Mucosa of descending colon (tissue), 3 donors: ENCODE results near the gene MTMR1. TPM values are rescaled to one million over a fixed set of nuclear protein-coding genes. Genes with fewer than 3 reads are reported as not detected.

Experiments
- ATAC-seq: fragments of 200-7000 bp; cut with Tn5 transposase; one replicate; pipeline ENCODE4 v1.9.1; 2020; ENCODE audit warnings: mild to moderate bottlenecking, moderate library complexity
- DNase-seq, 3 donors: peaks; one replicate each; pipeline ENCODE4 v3.0.0-alpha.2; 2020
- H3K36me3 ChIP-seq: fragments of 200-600 bp; one replicate; pipeline ENCODE4 v1.8.0; 2021; ENCODE audit warnings: low read depth, mild to moderate bottlenecking
- H3K4me1 ChIP-seq: fragments of 200-600 bp; one replicate; pipeline ENCODE4 v1.8.0; 2021; ENCODE audit warnings: low read depth, mild to moderate bottlenecking
- H3K4me3 ChIP-seq: fragments of 200-600 bp; one replicate; pipeline ENCODE4 v1.8.0; 2021; ENCODE audit warnings: mild to moderate bottlenecking
- H3K9me3 ChIP-seq: fragments of 200-600 bp; one replicate; pipeline ENCODE4 v1.8.0; 2021; ENCODE audit warnings: mild to moderate bottlenecking
- intact Hi-C, 2 donors: fragments of 100-400 bp; cut with DNase I in 1 of 2; cut with micrococcal nuclease in 1 of 2; formaldehyde crosslinking; loops; one replicate each; pipeline versions ENCODE4 v1.11.0 to v1.11.1; 2022; cut with DNase I, micrococcal nuclease
- total RNA-seq, 3 donors: library from RNA; stranded (reverse); fragmentation: NEBNext Ultra II Directional in 2 of 3; extraction: Animal tissue kit (Norgen Biotek cat#: 25700) in 2 of 3; gene quantifications; one replicate each; pipeline versions ENCODE4 v1.2.1 to v1.2.4, GENCODE V29; 2021 to 2023
- TF ChIP-seq, protein P1 (sequence below): fragments of 200-600 bp; IDR thresholded peaks from one replicate; pipeline ENCODE4 v1.8.0; 2022; ENCODE audit warnings: antibody characterized with exemption, mild to moderate bottlenecking
- donor health status: DM: no; HTN: no; CAD: no; lungs with moderate emphysema.
- donor health status: DM: no; HTN: no; CAD: no.
- donor health status: DM: no; HTN: yes; CAD: no.

Gene MTMR1
- total RNA-seq, 3 donors from 2014 or later = 14.4 to 20.2 (median 17.6) TPM

DNA sequence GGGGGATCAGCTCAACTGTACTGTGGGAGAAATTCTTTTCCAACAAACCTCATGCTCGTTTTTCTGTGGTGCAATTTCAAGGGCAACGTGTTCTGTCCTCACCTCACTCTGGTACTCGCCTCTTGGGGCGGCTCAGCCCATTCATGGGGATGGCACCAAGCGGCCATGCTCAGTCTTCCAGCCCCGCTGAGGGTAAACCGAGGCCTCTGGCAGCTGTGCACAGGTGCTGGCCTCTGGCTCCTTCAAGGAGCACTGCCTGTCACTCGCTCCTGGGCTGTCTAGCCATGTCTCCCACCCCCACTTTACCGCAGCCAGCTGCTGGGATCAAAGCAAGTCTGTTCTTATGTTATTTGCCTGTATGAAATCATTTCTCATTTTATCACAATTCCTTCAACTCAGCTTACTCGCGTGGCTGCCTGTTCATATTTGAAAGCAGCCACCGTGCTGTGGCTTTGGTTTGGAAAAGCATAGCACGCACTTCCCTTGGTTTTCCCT, 70.2 kb downstream of the MTMR1 start:
- intact Hi-C loops = no loop called here
- no peak for DNase-seq
- H3K36me3 ChIP-seq = no peaks in the 10 kb centered on the region
- no peak overlapping the region for H3K4me3 ChIP-seq
- H3K4me1 ChIP-seq = no peaks in the 10 kb centered on the region
- no peaks in the 10 kb centered on the region for H3K9me3 ChIP-seq
- ATAC-seq = no peak
- TF ChIP-seq, protein P1, sequence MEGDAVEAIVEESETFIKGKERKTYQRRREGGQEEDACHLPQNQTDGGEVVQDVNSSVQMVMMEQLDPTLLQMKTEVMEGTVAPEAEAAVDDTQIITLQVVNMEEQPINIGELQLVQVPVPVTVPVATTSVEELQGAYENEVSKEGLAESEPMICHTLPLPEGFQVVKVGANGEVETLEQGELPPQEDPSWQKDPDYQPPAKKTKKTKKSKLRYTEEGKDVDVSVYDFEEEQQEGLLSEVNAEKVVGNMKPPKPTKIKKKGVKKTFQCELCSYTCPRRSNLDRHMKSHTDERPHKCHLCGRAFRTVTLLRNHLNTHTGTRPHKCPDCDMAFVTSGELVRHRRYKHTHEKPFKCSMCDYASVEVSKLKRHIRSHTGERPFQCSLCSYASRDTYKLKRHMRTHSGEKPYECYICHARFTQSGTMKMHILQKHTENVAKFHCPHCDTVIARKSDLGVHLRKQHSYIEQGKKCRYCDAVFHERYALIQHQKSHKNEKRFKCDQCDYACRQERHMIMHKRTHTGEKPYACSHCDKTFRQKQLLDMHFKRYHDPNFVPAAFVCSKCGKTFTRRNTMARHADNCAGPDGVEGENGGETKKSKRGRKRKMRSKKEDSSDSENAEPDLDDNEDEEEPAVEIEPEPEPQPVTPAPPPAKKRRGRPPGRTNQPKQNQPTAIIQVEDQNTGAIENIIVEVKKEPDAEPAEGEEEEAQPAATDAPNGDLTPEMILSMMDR = no peak

DNA sequence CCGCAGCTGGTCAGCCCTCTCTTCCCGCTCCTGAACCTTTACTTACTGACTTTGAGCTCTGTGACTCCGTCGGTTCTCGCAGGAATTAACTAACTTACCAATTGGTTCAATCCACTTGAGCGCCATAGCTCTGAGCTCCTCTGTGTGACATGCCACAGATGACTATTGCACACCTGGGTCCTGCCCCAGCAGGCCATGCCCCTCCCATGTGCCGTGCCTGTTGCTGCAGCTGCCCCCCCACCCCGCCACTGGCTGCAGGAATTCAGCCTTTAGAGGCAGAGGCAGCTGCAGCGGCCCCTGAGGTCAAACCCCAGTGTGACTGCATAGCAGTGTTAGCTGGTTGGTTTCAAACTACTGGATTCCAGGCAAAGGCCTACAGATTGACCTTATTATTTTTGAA, 70.6 kb downstream of the MTMR1 start:
- TF ChIP-seq, protein P1 = no peak
- Histone ChIP-seq H3K9me3 (no peaks in the 10 kb centered on the region), H3K4me3 (no peak overlapping the region), H3K4me1 (no peaks in the 10 kb centered on the region), H3K36me3 (no peaks in the 10 kb centered on the region)
- ATAC-seq (no peak), DNase-seq (no peak)
- intact Hi-C loops = no loop called here

DNA sequence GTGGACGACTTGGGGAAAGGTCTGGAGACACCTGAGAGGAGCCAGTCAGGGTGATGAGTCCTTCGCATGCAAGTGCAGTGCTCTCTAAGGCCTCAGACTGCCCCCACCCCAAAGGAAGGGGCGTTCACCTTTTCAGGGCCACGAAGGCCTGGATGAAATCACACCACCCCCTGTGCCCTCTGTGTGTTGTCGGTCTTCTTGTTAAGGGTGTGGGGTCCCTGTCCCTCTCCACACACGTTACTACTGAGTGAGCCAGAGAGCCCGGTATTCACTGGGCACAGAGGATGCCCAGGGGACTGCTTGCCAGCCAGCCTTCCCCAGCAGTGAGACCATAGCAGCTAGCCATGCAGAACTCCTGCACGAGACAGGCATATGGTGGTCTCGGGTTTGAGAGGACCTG, 72.0 kb downstream of the MTMR1 start:
- TF ChIP-seq, protein P1 = no peak
- intact Hi-C loops = no loop called here
- ATAC-seq = no peak
- Histone ChIP-seq H3K36me3 (no peaks in the 10 kb centered on the region), H3K9me3 (no peaks in the 10 kb centered on the region), H3K4me3 (no peak overlapping the region), H3K4me1 (no peaks in the 10 kb centered on the region)
- no peak for DNase-seq

DNA sequence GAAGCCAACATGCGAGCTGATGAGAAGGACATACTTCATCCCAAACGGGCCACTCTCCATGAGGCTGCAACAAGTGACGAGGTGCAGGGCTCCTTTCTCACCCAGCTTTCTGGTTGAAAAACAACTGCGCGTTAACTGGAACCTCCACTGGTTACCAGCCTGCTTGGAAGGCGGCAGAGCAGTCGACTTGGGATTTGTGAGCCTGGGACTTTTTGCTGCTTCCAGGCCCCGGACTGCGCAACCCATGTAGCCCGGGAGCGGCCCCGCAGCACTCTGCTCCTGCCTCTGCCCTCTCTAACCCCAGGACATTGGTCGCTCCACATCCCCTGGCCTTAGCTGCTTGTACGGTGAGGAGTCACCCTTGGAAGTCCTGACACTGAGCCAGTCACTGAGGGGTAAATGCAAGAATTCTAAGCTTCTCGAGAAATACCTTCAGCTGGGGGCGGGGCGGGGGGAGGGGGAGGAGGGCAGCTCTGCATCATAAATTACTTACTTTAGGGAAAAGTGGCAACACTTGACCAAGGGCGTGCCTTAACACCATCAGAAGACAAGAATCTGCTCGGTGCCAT, 72.7 kb downstream of the MTMR1 start:
- Histone ChIP-seq H3K4me3 (no peak overlapping the region), H3K4me1 (no peaks in the 10 kb centered on the region), H3K9me3 (no peaks in the 10 kb centered on the region), H3K36me3 (no peaks in the 10 kb centered on the region)
- DNase-seq (no peak), ATAC-seq (no peak)
- TF ChIP-seq, protein P1 = no peak
- intact Hi-C loops = no loop called here

DNA sequence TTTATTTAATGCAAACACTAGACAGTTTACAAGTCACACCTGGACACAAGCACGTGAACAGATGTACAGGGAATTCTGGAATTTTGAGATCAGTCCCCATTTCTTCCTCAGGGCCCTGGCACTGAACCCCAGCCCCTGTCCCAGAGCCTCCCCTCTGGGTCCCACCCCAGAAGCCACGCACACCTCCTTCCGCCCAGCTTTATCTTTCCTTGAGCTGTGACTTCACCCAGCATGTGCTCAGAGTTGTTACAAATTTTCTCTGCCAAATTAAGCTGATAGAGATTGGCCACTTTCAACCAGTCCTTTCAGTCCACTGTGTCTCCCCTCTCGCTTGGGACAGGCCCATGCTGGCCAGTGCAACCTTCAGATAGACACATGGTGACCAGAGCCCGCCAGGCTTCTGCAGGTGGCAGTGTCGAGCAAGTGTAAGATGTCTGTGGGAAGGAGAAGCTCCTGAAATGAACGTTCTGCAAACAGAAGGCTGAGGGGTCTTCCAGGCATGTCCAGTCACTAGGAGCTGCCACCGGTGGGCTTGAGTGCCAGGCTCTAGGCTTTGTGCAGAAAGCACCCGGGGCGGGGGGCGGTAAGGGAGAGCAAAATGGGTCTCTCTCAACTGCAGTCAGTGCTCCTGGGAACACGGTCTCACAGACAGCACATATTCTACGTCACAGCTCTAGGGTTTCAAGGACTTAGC, 73.3 kb downstream of the MTMR1 start:
- H3K36me3 ChIP-seq = no peaks in the 10 kb centered on the region

More for the DNA sequence above, 73.3 kb downstream of the MTMR1 start:
- intact Hi-C loops = no loop called here
- Histone ChIP-seq H3K4me3 (no peak overlapping the region), H3K4me1 (no peaks in the 10 kb centered on the region), H3K9me3 (no peaks in the 10 kb centered on the region)
- no peak for DNase-seq
- no peak for ATAC-seq
- TF ChIP-seq, protein P1 = no peak
